Activated CD8-positive, alpha-beta memory T cell treated with anti-CD3 and anti-CD28 coated beads, Interleukin-2, amount 10 ng/mL, durations not matched to agents 7 days and 5 days (primary cell): ENCODE measurements around the gene TEX55. TPM values are rescaled to one million over a fixed set of nuclear protein-coding genes. Genes with fewer than 3 reads are reported as not detected.
"Not testable (repeated sequence)": the region's sequence is repeated elsewhere in the genome, so short reads cannot be mapped to it uniquely, and the experiment has no call there.

Source experiments
- ATAC-seq: fragments of 150-1000 bp; cut with Tn5 transposase; one replicate; pipeline ENCODE4 v1.10.0; 2021; ENCODE audit warnings: moderate library complexity
- CTCF ChIA-PET: fragments of 350-600 bp; sonication (Branson Sonifier 250); formaldehyde crosslinking; loops from one replicate; lab custom pipeline; 2021; ENCODE audit warnings: antibody characterized with exemption; lab: Charles Lee
- DNase-seq: peaks from one replicate; pipeline ENCODE4 v3.0.0-alpha.2; 2020
- H3K27ac Mint-ChIP-seq: one replicate; pipeline ENCODE4 v1.8.0; 2021; ENCODE audit warnings: mild to moderate bottlenecking, mixed read lengths
- H3K27me3 Mint-ChIP-seq: one replicate; pipeline ENCODE4 v1.8.0; 2021; ENCODE audit warnings: mixed read lengths
- H3K36me3 Mint-ChIP-seq: one replicate; pipeline ENCODE4 v1.8.0; 2021; ENCODE audit warnings: mild to moderate bottlenecking, mixed read lengths
- H3K4me1 Mint-ChIP-seq: one replicate; pipeline ENCODE4 v1.8.0; 2021; ENCODE audit warnings: mixed read lengths
- H3K4me3 Mint-ChIP-seq: one replicate; pipeline ENCODE4 v1.8.0; 2021; ENCODE audit warnings: mild to moderate bottlenecking, moderate library complexity, mixed read lengths
- H3K9me3 Mint-ChIP-seq: one replicate; pipeline ENCODE4 v1.8.0; 2022; ENCODE audit warnings: low read depth, mixed read lengths
- total RNA-seq, 2 experiments: library from RNA; stranded (reverse); gene quantifications; one replicate each; pipeline ENCODE4 v1.2.3, GENCODE V29; 2021

Gene TEX55
- total RNA-seq, 2 experiments from 2014 or later = not detected

GRCh38 chr3:119140466-119140865, 5.5 kb upstream of the TEX55 start:
- no peaks in the 10 kb centered on the region for H3K36me3 Mint-ChIP-seq
- peaks cover 7% of the 10 kb centered on the region for H3K27me3 Mint-ChIP-seq
- no peak overlapping the region for H3K27ac Mint-ChIP-seq
- no peak overlapping the region for H3K4me3 Mint-ChIP-seq
- no peaks in the 10 kb centered on the region for H3K9me3 Mint-ChIP-seq
- CTCF ChIA-PET = no interaction called here
- no peaks in the 10 kb centered on the region for H3K4me1 Mint-ChIP-seq
- ATAC-seq = no peak
- no peak for DNase-seq

- ATAC-seq (no peak), DNase-seq (no peak)
- Mint-ChIP-seq H3K36me3 (no peaks in the 10 kb centered on the region), H3K4me3 (no peak overlapping the region), H3K27ac (no peak overlapping the region), H3K4me1 (peaks cover 7% of the 10 kb centered on the region), H3K9me3 (no peaks in the 10 kb centered on the region), H3K27me3 (no peaks in the 10 kb centered on the region)
- CTCF ChIA-PET = interaction anchor here (1.2 to 6.0 kb wide), 2 partner anchors 96 to 536 kb away, joined by 3 to 36 read pairs; partner anchors contain the start of gene B4GALT4
These were observed 851 bp upstream of the TEX55 start for GRCh38 chr3:119145128-119145499.

GRCh38 chr3:119146578-119147375, 812 bp downstream of the TEX55 start:
- no peak overlapping the region for H3K4me3 Mint-ChIP-seq
- H3K27me3 Mint-ChIP-seq = no peaks in the 10 kb centered on the region
- H3K36me3 Mint-ChIP-seq = no peaks in the 10 kb centered on the region
- CTCF ChIA-PET = interaction anchor here (1.4 to 6.0 kb wide), 3 partner anchors 78 to 263 kb away, joined by 3 to 36 read pairs (median 4); partner anchors contain the start of gene B4GALT4
- no peaks in the 10 kb centered on the region for H3K9me3 Mint-ChIP-seq
- H3K4me1 Mint-ChIP-seq = peaks cover 7% of the 10 kb centered on the region
- ATAC-seq (no peak), DNase-seq (no peak)
- no peak overlapping the region for H3K27ac Mint-ChIP-seq

GRCh38 chr3:119147494-119147893, 1.5 kb downstream of the TEX55 start:
- Mint-ChIP-seq H3K27me3 (peaks cover 6% of the 10 kb centered on the region), H3K36me3 (no peaks in the 10 kb centered on the region), H3K4me3 (no peak overlapping the region), H3K4me1 (peaks cover 7% of the 10 kb centered on the region), H3K27ac (no peak overlapping the region), H3K9me3 (no peaks in the 10 kb centered on the region)
- DNase-seq (no peak), ATAC-seq (no peak)
- CTCF ChIA-PET = interaction anchor here (1.8 to 6.0 kb wide), 2 partner anchors 77 to 94 kb away, joined by 3 to 36 read pairs; partner anchors contain the start of gene B4GALT4

GRCh38 chr3:119148493-119149180, 2.7 kb downstream of the TEX55 start:
- ATAC-seq (no peak), DNase-seq (no peak)
- no peaks in the 10 kb centered on the region for H3K36me3 Mint-ChIP-seq
- no peaks in the 10 kb centered on the region for H3K9me3 Mint-ChIP-seq
- peaks cover 13% of the 10 kb centered on the region for H3K27me3 Mint-ChIP-seq
- no peak overlapping the region for H3K27ac Mint-ChIP-seq
- peaks cover 7% of the 10 kb centered on the region for H3K4me1 Mint-ChIP-seq
- no peak overlapping the region for H3K4me3 Mint-ChIP-seq
- CTCF ChIA-PET = interaction anchor here (1.5 kb wide), 1 partner anchor 92 kb away, joined by 3 read pairs; the partner anchor contains the start of gene B4GALT4

GRCh38 chr3:119149484-119149883, 3.5 kb downstream of the TEX55 start:
- peaks cover 7% of the 10 kb centered on the region for H3K4me1 Mint-ChIP-seq
- DNase-seq (no peak), ATAC-seq (peak; percentile 39)
- peaks cover 5% of the 10 kb centered on the region for H3K9me3 Mint-ChIP-seq
- H3K36me3 Mint-ChIP-seq = no peaks in the 10 kb centered on the region
- H3K27ac Mint-ChIP-seq = no peak overlapping the region
- no peak overlapping the region for H3K4me3 Mint-ChIP-seq
- CTCF ChIA-PET = interaction anchor here (1.5 kb wide), 1 partner anchor 91 kb away, joined by 3 read pairs; the partner anchor contains the start of gene B4GALT4
- H3K27me3 Mint-ChIP-seq = peaks cover 13% of the 10 kb centered on the region

- H3K4me1 Mint-ChIP-seq = no peaks in the 10 kb centered on the region
- no peak overlapping the region for H3K27ac Mint-ChIP-seq
- peaks cover 36% of the 10 kb centered on the region for H3K27me3 Mint-ChIP-seq
- DNase-seq (no peak), ATAC-seq (no peak)
- H3K4me3 Mint-ChIP-seq = no peak overlapping the region
- H3K36me3 Mint-ChIP-seq = no peaks in the 10 kb centered on the region
- H3K9me3 Mint-ChIP-seq = peaks cover 8% of the 10 kb centered on the region
- CTCF ChIA-PET = interaction anchor here (1.9 kb wide), 1 partner anchor 84 kb away, joined by 5 read pairs; the partner anchor contains the start of gene B4GALT4
These were observed 10.9 kb downstream of the TEX55 start for GRCh38 chr3:119156868-119157267.

GRCh38 chr3:119157971-119158370, 12.0 kb downstream of the TEX55 start:
- CTCF ChIA-PET = no interaction called here
- no peaks in the 10 kb centered on the region for H3K36me3 Mint-ChIP-seq
- peaks cover 8% of the 10 kb centered on the region for H3K9me3 Mint-ChIP-seq
- H3K27ac Mint-ChIP-seq = no peak overlapping the region
- no peak for DNase-seq
- H3K4me1 Mint-ChIP-seq = no peaks in the 10 kb centered on the region
- peaks cover 34% of the 10 kb centered on the region for H3K27me3 Mint-ChIP-seq
- ATAC-seq = no peak
- H3K4me3 Mint-ChIP-seq = no peak overlapping the region

- peaks cover 33% of the 10 kb centered on the region for H3K27me3 Mint-ChIP-seq
These were observed 14.4 kb downstream of the TEX55 start for GRCh38 chr3:119160361-119160760.

GRCh38 chr3:119160815-119161214, 14.8 kb downstream of the TEX55 start:
- Mint-ChIP-seq H3K4me1 (no peaks in the 10 kb centered on the region), H3K27ac (no peak overlapping the region), H3K27me3 (peaks cover 32% of the 10 kb centered on the region), H3K36me3 (no peaks in the 10 kb centered on the region), H3K4me3 (no peak overlapping the region), H3K9me3 (no peaks in the 10 kb centered on the region)
- DNase-seq (no peak), ATAC-seq (no peak)
- CTCF ChIA-PET = no interaction called here

More at GRCh38 chr3:119160361-119160760, 14.4 kb downstream of the TEX55 start:
- CTCF ChIA-PET = no interaction called here
- Mint-ChIP-seq H3K4me1 (no peaks in the 10 kb centered on the region), H3K4me3 (no peak overlapping the region), H3K36me3 (no peaks in the 10 kb centered on the region), H3K27ac (no peak overlapping the region), H3K9me3 (no peaks in the 10 kb centered on the region)
- DNase-seq (no peak), ATAC-seq (no peak)

GRCh38 chr3:119161240-119161639, 15.3 kb downstream of the TEX55 start:
- Mint-ChIP-seq H3K36me3 (no peaks in the 10 kb centered on the region), H3K27me3 (peaks cover 32% of the 10 kb centered on the region), H3K9me3 (no peaks in the 10 kb centered on the region), H3K27ac (no peak overlapping the region), H3K4me3 (no peak overlapping the region), H3K4me1 (no peaks in the 10 kb centered on the region)
- no peak for DNase-seq
- ATAC-seq = no peak
- CTCF ChIA-PET = interaction anchor here (1.3 kb wide), 1 partner anchor 13 kb away, joined by 3 read pairs; the partner anchor contains the start of gene UPK1B

- not testable (repeated sequence) for DNase-seq
These were observed 18.8 kb downstream of the TEX55 start for GRCh38 chr3:119164745-119165144.

GRCh38 chr3:119170821-119171220, 24.9 kb downstream of the TEX55 start:
- Mint-ChIP-seq H3K9me3 (no peaks in the 10 kb centered on the region), H3K4me1 (no peaks in the 10 kb centered on the region), H3K4me3 (no peak overlapping the region), H3K27ac (no peak overlapping the region), H3K36me3 (no peaks in the 10 kb centered on the region), H3K27me3 (peaks cover 22% of the 10 kb centered on the region)
- CTCF ChIA-PET = no interaction called here
- DNase-seq (no peak), ATAC-seq (no peak)

More at GRCh38 chr3:119164745-119165144, 18.8 kb downstream of the TEX55 start:
- peaks cover 27% of the 10 kb centered on the region for H3K27me3 Mint-ChIP-seq
- CTCF ChIA-PET, H3K36me3 Mint-ChIP-seq, ATAC-seq, H3K27ac Mint-ChIP-seq, H3K9me3 Mint-ChIP-seq, H3K4me3 Mint-ChIP-seq, H3K4me1 Mint-ChIP-seq: not testable (repeated sequence)
